DOHH2 (cell line): ENCODE data around the gene SLC10A3.
A peak's percentile ranks its signal among the peaks of the same experiment; 100 is the strongest.

Experiments used
- H3F3A ChIP-seq: fragments of 200-600 bp; sonication (generic), shearing (Covaris generic); 2 replicates; pipeline ENCODE4 v1.6.0; 2016; ENCODE audit warnings: antibody characterized with exemption, mild to moderate bottlenecking; ENCODE audit not compliant: control insufficient read depth, insufficient read depth
- H3K27ac ChIP-seq: fragments of 200-600 bp; sonication (generic); 2 replicates; pipeline ENCODE4 v1.5.1; 2014; ENCODE audit warnings: low read depth, mild to moderate bottlenecking, low read length, moderate library complexity
- H3K27me3 ChIP-seq: fragments of 200-600 bp; sonication (generic); 2 replicates; pipeline ENCODE4 v1.6.1; 2014; ENCODE audit warnings: mild to moderate bottlenecking, low read length, mixed read lengths; ENCODE audit not compliant: control insufficient read depth
- H3K36me3 ChIP-seq: fragments of 200-600 bp; sonication (generic); 2 replicates; pipeline ENCODE4 v1.6.1; 2014; ENCODE audit warnings: mild to moderate bottlenecking, low read length, moderate library complexity, mixed read lengths; ENCODE audit not compliant: control insufficient read depth
- H3K4me1 ChIP-seq: fragments of 200-600 bp; sonication (generic); 2 replicates; pipeline ENCODE4 v1.6.1; 2014; ENCODE audit warnings: mild to moderate bottlenecking, low read length, mixed read lengths; ENCODE audit not compliant: control insufficient read depth
- H3K4me2 ChIP-seq: fragments of 200-600 bp; sonication (generic); 2 replicates; pipeline ENCODE4 v1.6.0; 2014; ENCODE audit warnings: mild to moderate bottlenecking, low read length, moderate library complexity
- H3K4me3 ChIP-seq: fragments of 200-600 bp; sonication (generic); 2 replicates; pipeline ENCODE4 v1.5.1; 2014; ENCODE audit warnings: mild to moderate bottlenecking, low read length, mixed read lengths
- H3K79me2 ChIP-seq: fragments of 200-600 bp; sonication (generic); 2 replicates; pipeline ENCODE4 v1.6.1; 2014; ENCODE audit warnings: mild to moderate bottlenecking, low read length, mixed read lengths; ENCODE audit not compliant: control insufficient read depth
- H3K9me2 ChIP-seq: fragments of 200-600 bp; sonication (generic); replicated peaks from 2 replicates; pipeline ENCODE4 v1.6.1; 2014; ENCODE audit warnings: mild to moderate bottlenecking, low read length, mixed read lengths; ENCODE audit not compliant: control insufficient read depth
- H3K9me3 ChIP-seq: fragments of 200-600 bp; sonication (generic); 2 replicates; pipeline ENCODE4 v1.6.1; 2014; ENCODE audit warnings: antibody characterized with exemption, low read length, mixed read lengths; ENCODE audit not compliant: control insufficient read depth, insufficient read depth
- H4K20me1 ChIP-seq: fragments of 200-600 bp; sonication (generic); 2 replicates; pipeline ENCODE4 v1.6.0; 2014; ENCODE audit warnings: low read depth, mild to moderate bottlenecking, antibody characterized with exemption, low read length, moderate library complexity; ENCODE audit not compliant: control insufficient read depth, insufficient read depth
- CTCF ChIP-seq: fragments of 200-600 bp; sonication (generic); IDR thresholded peaks from one replicate; pipeline ENCODE4 v1.5.1; 2014; ENCODE audit warnings: antibody characterized with exemption, mild to moderate bottlenecking, low read depth, low read length; ENCODE audit not compliant: poor library complexity, severe bottlenecking
- EZH2phosphoT487 ChIP-seq: fragments of 200-600 bp; sonication (generic); IDR thresholded peaks from 2 replicates; pipeline ENCODE4 v1.6.1; 2017; ENCODE audit warnings: borderline replicate concordance, mild to moderate bottlenecking, antibody characterized with exemption, low read length, moderate library complexity, mixed read lengths

SLC10A3 gene

DNA sequence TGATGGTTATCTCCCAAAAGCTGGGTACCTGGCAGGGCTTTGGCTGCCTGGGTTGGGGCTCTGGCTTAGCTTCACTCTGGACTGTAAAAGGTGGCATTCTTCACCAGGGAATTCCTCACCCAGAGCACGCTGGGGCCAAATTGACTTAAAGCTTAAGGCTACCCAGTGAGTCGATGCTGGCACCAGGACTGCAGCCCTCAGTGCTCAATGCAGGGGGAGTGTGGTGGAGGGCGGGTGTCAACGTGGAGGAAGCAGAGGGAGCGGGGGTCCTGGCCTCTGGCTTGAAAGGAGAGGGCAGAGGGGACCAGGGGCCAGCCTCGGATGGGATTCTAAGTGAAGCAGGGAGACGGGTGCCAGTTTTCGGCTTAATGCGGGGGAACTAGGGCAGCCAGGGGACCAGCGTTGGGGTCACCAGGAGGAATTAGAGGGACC, 46.9 kb downstream of the SLC10A3 start:
- peaks cover 15% of the 10 kb centered on the region for H3K4me1 ChIP-seq
- H3K9me2 ChIP-seq, result no peaks in the 10 kb centered on the region
- peak overlapping the region; percentile 62 for H3K4me3 ChIP-seq
- H3F3A ChIP-seq, result peaks cover 2% of the 10 kb centered on the region; the same call in 1 of the 2 replicates
- H3K9me3 ChIP-seq, result no peaks in the 10 kb centered on the region
- peaks cover 7% of the 10 kb centered on the region for H3K79me2 ChIP-seq
- no peak overlapping the region for H3K27ac ChIP-seq
- H3K27me3 ChIP-seq, result no peaks in the 10 kb centered on the region
- H3K36me3 ChIP-seq, result peaks cover 14% of the 10 kb centered on the region
- peak overlapping the region; percentile 63 for H3K4me2 ChIP-seq
- no peaks in the 10 kb centered on the region for H4K20me1 ChIP-seq
- no peak for TF ChIP-seq CTCF
- TF ChIP-seq EZH2phosphoT487, result no peak

DNA sequence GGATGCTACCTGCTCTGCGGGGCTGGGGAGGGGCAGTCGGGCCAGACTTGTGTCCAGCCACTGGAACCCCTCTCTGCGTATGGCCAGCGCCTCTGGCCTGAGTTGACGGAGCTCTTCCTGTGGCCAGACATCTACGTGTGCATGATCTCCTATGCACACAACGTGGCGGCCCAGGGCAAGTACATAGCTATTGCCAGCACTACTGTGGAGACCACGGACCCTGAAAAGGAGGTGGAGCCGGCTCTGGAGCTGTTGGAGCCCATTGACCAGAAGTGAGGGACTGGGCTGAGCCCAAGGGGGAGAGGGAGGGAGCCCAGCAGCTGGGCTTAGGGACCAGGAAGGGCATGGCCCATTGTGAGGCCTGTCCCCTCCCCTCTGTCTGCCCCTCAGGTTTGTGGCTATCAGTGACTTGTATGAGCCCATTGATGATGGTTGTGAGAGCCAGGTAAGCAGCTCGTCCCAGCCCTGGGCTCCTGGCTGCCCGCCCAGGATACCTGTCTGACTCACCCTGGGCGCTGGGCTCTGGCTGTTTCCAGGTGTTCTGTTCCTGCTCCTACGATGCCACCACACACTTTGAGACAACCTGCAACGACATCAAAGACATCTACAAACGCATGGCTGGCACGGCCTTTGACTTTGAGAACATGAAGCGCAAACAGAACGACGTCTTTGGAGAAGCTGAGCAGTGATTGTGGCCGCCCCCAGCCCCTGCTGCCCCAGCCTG, 48.3 kb downstream of the SLC10A3 start:
- H3K9me2 ChIP-seq, result no peaks in the 10 kb centered on the region
- H3F3A ChIP-seq, result peaks cover 2% of the 10 kb centered on the region; the same call in 1 of the 2 replicates
- no peaks in the 10 kb centered on the region for H4K20me1 ChIP-seq
- H3K4me2 ChIP-seq, result no peak overlapping the region
- H3K4me1 ChIP-seq, result peaks cover 22% of the 10 kb centered on the region
- H3K9me3 ChIP-seq, result no peaks in the 10 kb centered on the region
- H3K79me2 ChIP-seq, result peaks cover 21% of the 10 kb centered on the region
- H3K27ac ChIP-seq, result no peak overlapping the region
- TF ChIP-seq CTCF (no peak), EZH2phosphoT487 (no peak)
- no peak overlapping the region for H3K4me3 ChIP-seq
- peaks cover 14% of the 10 kb centered on the region for H3K36me3 ChIP-seq
- H3K27me3 ChIP-seq, result no peaks in the 10 kb centered on the region

- Histone ChIP-seq H3K4me2 (no peak overlapping the region), H3K27me3 (no peaks in the 10 kb centered on the region), H4K20me1 (no peaks in the 10 kb centered on the region), H3K4me3 (no peak overlapping the region), H3K79me2 (peaks cover 23% of the 10 kb centered on the region), H3K9me3 (no peaks in the 10 kb centered on the region), H3K4me1 (peaks cover 22% of the 10 kb centered on the region), H3K27ac (no peak overlapping the region), H3K9me2 (no peaks in the 10 kb centered on the region), H3F3A (peaks cover 2% of the 10 kb centered on the region; the same call in 1 of the 2 replicates), H3K36me3 (peaks cover 14% of the 10 kb centered on the region)
- TF ChIP-seq EZH2phosphoT487, result no peak
- no peak for TF ChIP-seq CTCF
These were observed 48.9 kb downstream of the SLC10A3 start for GRCh38 chrX:154441564-154441963.
